Activated naive CD8-positive, alpha-beta T cell treated with anti-CD3 and anti-CD28 coated beads, Interleukin-2, amount 50 U/mL, for 24 hours (primary cell): ENCODE results near the gene KRT76.

Experiments used
- ATAC-seq: fragments of 150-1000 bp; cut with Tn5 transposase; one replicate; pipeline ENCODE4 v1.10.0; 2021
- DNase-seq: peaks from one replicate; pipeline ENCODE4 v3.0.0; 2021
- H3K27ac Mint-ChIP-seq: one replicate; pipeline ENCODE4 v1.8.0; 2021; ENCODE audit warnings: mild to moderate bottlenecking, mixed read lengths
- H3K27me3 Mint-ChIP-seq: one replicate; pipeline ENCODE4 v1.8.0; 2021; ENCODE audit warnings: mixed read lengths
- H3K36me3 Mint-ChIP-seq: one replicate; pipeline ENCODE4 v1.8.0; 2021; ENCODE audit warnings: low read depth, mixed read lengths
- H3K4me1 Mint-ChIP-seq: one replicate; pipeline ENCODE4 v1.8.0; 2021; ENCODE audit warnings: mixed read lengths
- H3K4me3 Mint-ChIP-seq: one replicate; pipeline ENCODE4 v1.8.0; 2021; ENCODE audit warnings: mild to moderate bottlenecking, moderate library complexity, mixed read lengths
- H3K9me3 Mint-ChIP-seq: one replicate; pipeline ENCODE4 v1.8.0; 2021; ENCODE audit warnings: mixed read lengths

KRT76 gene

GRCh38 chr12:52817003-52817698, 40.0 kb upstream of the KRT76 start:
- ATAC-seq, result no peak
- Mint-ChIP-seq H3K27ac (no peak overlapping the region), H3K4me3 (no peak overlapping the region), H3K9me3 (no peaks in the 10 kb centered on the region), H3K27me3 (no peaks in the 10 kb centered on the region), H3K4me1 (peaks cover 10% of the 10 kb centered on the region), H3K36me3 (no peaks in the 10 kb centered on the region)
- DNase-seq, result no peak

GRCh38 chr12:52815676-52816588, 38.8 kb upstream of the KRT76 start:
- peaks cover 10% of the 10 kb centered on the region for H3K4me1 Mint-ChIP-seq
- H3K4me3 Mint-ChIP-seq, result no peak overlapping the region
- ATAC-seq (no peak), DNase-seq (no peak)
- H3K27ac Mint-ChIP-seq, result no peak overlapping the region
- no peaks in the 10 kb centered on the region for H3K27me3 Mint-ChIP-seq
- H3K36me3 Mint-ChIP-seq, result no peaks in the 10 kb centered on the region
- no peaks in the 10 kb centered on the region for H3K9me3 Mint-ChIP-seq

GRCh38 chr12:52815161-52815560, 38.0 kb upstream of the KRT76 start:
- peaks cover 10% of the 10 kb centered on the region for H3K4me1 Mint-ChIP-seq
- H3K27me3 Mint-ChIP-seq, result no peaks in the 10 kb centered on the region
- H3K27ac Mint-ChIP-seq, result no peak overlapping the region
- no peak overlapping the region for H3K4me3 Mint-ChIP-seq
- no peaks in the 10 kb centered on the region for H3K9me3 Mint-ChIP-seq
- H3K36me3 Mint-ChIP-seq, result no peaks in the 10 kb centered on the region
- ATAC-seq (no peak), DNase-seq (no peak)

- Mint-ChIP-seq H3K4me1 (peaks cover 10% of the 10 kb centered on the region), H3K36me3 (no peaks in the 10 kb centered on the region), H3K27ac (no peak overlapping the region), H3K27me3 (no peaks in the 10 kb centered on the region), H3K9me3 (no peaks in the 10 kb centered on the region), H3K4me3 (no peak overlapping the region)
- ATAC-seq (no peak), DNase-seq (no peak)
Measured at GRCh38 chr12:52814710-52815155, 37.6 kb upstream of the KRT76 start.

GRCh38 chr12:52813885-52814709, 37.0 kb upstream of the KRT76 start, which contains the start of gene KRT4:
Gene KRT4, minus strand, starts transcription at chr12:52814116. Its CDS starts 58 bp downstream, at chr12:52814058.
- DNase-seq (no peak), ATAC-seq (no peak)
- Mint-ChIP-seq H3K4me3 (no peak within 1 kb of the TSS), H3K4me1 (peaks cover 10% of the 10 kb centered on the region), H3K9me3 (no peaks in the 10 kb centered on the region), H3K27me3 (no peaks in the 10 kb centered on the region), H3K27ac (no peak within 1 kb of the TSS), H3K36me3 (no peaks in the 10 kb centered on the region)

- H3K27ac Mint-ChIP-seq, result no peak overlapping the region
- H3K27me3 Mint-ChIP-seq, result no peaks in the 10 kb centered on the region
- no peaks in the 10 kb centered on the region for H3K9me3 Mint-ChIP-seq
- ATAC-seq (no peak), DNase-seq (no peak)
- H3K36me3 Mint-ChIP-seq, result no peaks in the 10 kb centered on the region
- H3K4me3 Mint-ChIP-seq, result no peak overlapping the region
- H3K4me1 Mint-ChIP-seq, result peaks cover 10% of the 10 kb centered on the region
Measured at GRCh38 chr12:52813203-52813819, 36.2 kb upstream of the KRT76 start.

- ATAC-seq (no peak), DNase-seq (no peak)
- Mint-ChIP-seq H3K9me3 (no peaks in the 10 kb centered on the region), H3K4me1 (peaks cover 6% of the 10 kb centered on the region), H3K27ac (no peak overlapping the region), H3K36me3 (no peaks in the 10 kb centered on the region), H3K27me3 (no peaks in the 10 kb centered on the region), H3K4me3 (no peak overlapping the region)
Measured at GRCh38 chr12:52812749-52813148, 35.6 kb upstream of the KRT76 start.

GRCh38 chr12:52812073-52812400, 34.9 kb upstream of the KRT76 start:
- Mint-ChIP-seq H3K27me3 (no peaks in the 10 kb centered on the region), H3K4me1 (no peaks in the 10 kb centered on the region), H3K27ac (no peak overlapping the region), H3K36me3 (no peaks in the 10 kb centered on the region), H3K4me3 (no peak overlapping the region), H3K9me3 (no peaks in the 10 kb centered on the region)
- no peak for ATAC-seq
- no peak for DNase-seq

- Mint-ChIP-seq H3K9me3 (no peaks in the 10 kb centered on the region), H3K4me3 (no peak overlapping the region), H3K36me3 (no peaks in the 10 kb centered on the region), H3K4me1 (no peaks in the 10 kb centered on the region), H3K27ac (no peak overlapping the region), H3K27me3 (no peaks in the 10 kb centered on the region)
- ATAC-seq (no peak), DNase-seq (no peak)
Measured at GRCh38 chr12:52811191-52812072, 34.3 kb upstream of the KRT76 start.

- ATAC-seq (no peak), DNase-seq (no peak)
- H3K4me1 Mint-ChIP-seq, result no peaks in the 10 kb centered on the region
- no peaks in the 10 kb centered on the region for H3K27me3 Mint-ChIP-seq
- no peak overlapping the region for H3K27ac Mint-ChIP-seq
- no peaks in the 10 kb centered on the region for H3K36me3 Mint-ChIP-seq
- H3K4me3 Mint-ChIP-seq, result no peak overlapping the region
- H3K9me3 Mint-ChIP-seq, result no peaks in the 10 kb centered on the region
Measured at GRCh38 chr12:52810554-52810953, 33.4 kb upstream of the KRT76 start.

GRCh38 chr12:52809166-52809565, 32.0 kb upstream of the KRT76 start:
- ATAC-seq (no peak), DNase-seq (no peak)
- H3K27me3 Mint-ChIP-seq, result no peaks in the 10 kb centered on the region
- no peak overlapping the region for H3K27ac Mint-ChIP-seq
- H3K36me3 Mint-ChIP-seq, result no peaks in the 10 kb centered on the region
- no peak overlapping the region for H3K4me3 Mint-ChIP-seq
- H3K9me3 Mint-ChIP-seq, result no peaks in the 10 kb centered on the region
- H3K4me1 Mint-ChIP-seq, result no peaks in the 10 kb centered on the region

- no peaks in the 10 kb centered on the region for H3K9me3 Mint-ChIP-seq
- H3K4me1 Mint-ChIP-seq, result no peaks in the 10 kb centered on the region
- no peak for ATAC-seq
- no peak overlapping the region for H3K4me3 Mint-ChIP-seq
- DNase-seq, result no peak
- H3K27me3 Mint-ChIP-seq, result no peaks in the 10 kb centered on the region
- H3K27ac Mint-ChIP-seq, result no peak overlapping the region
- H3K36me3 Mint-ChIP-seq, result no peaks in the 10 kb centered on the region
Measured at GRCh38 chr12:52808573-52809160, 31.5 kb upstream of the KRT76 start.
